H1 (cell line): ENCODE measurements around the gene ITIH1. TPM values are rescaled to one million over a fixed set of nuclear protein-coding genes. Genes with fewer than 3 reads are reported as not detected.

Experiments used
- CTCF ChIA-PET: fragments of 300-600 bp; sonication (Branson Sonifier 250); formaldehyde crosslinking; loops from one replicate; lab custom pipeline; 2021; ENCODE audit not compliant: partially characterized antibody; lab: Charles Lee
- POLR2A ChIA-PET: fragments of 300-600 bp; sonication (Branson Sonifier 250); formaldehyde crosslinking; loops from one replicate; lab custom pipeline; 2021; ENCODE audit warnings: inconsistent platforms; ENCODE audit not compliant: partially characterized antibody; lab: Charles Lee
- DNase-seq, 2 experiments: peaks; one replicate each; pipeline versions ENCODE4 v3.0.0 to v3.0.0-alpha.2; 2010 to 2022; ENCODE audit warnings: low spot score in 2 of 2, low read depth in 1 of 2, mixed read lengths in 1 of 2
- FAIRE-seq: peaks from 2 replicates; lab custom pipeline; 2011; peaks lifted over from hg19 to GRCh38; lab: Jason Lieb, UNC
- H2AFZ ChIP-seq: 2 replicates; pipeline ENCODE4 v1.8.1; 2012; ENCODE audit warnings: low read length, inconsistent platforms
- H2AK5ac ChIP-seq: 2 replicates; pipeline ENCODE4 v1.6.1; 2013; ENCODE audit warnings: low read depth, low read length
- H2BK120ac ChIP-seq: replicated peaks from 2 replicates; pipeline ENCODE3; 2013; ENCODE audit warnings: low read depth, low read length, inconsistent platforms
- H2BK12ac ChIP-seq: 2 replicates; pipeline ENCODE4 v1.6.1; 2013; ENCODE audit warnings: low read depth, low read length
- H2BK15ac ChIP-seq: 2 replicates; pipeline ENCODE4 v1.6.1; 2013; ENCODE audit warnings: low read length
- H2BK20ac ChIP-seq: 2 replicates; pipeline ENCODE4 v1.6.1; 2013; ENCODE audit warnings: low read length
- H2BK5ac ChIP-seq: 2 replicates; pipeline ENCODE4 v1.6.1; 2013; ENCODE audit warnings: low read depth, low read length
- H3K14ac ChIP-seq: 2 replicates; pipeline ENCODE4 v1.6.1; 2013; ENCODE audit warnings: inconsistent platforms; ENCODE audit not compliant: insufficient read length
- H3K18ac ChIP-seq: 2 replicates; pipeline ENCODE4 v1.6.1; 2013; ENCODE audit warnings: low read length; ENCODE audit errors: extremely low read depth
- H3K23ac ChIP-seq: 2 replicates; pipeline ENCODE4 v1.6.1; 2013; ENCODE audit warnings: inconsistent platforms; ENCODE audit not compliant: insufficient read length
- H3K23me2 ChIP-seq: 2 replicates; pipeline ENCODE4 v1.6.1; 2013; ENCODE audit warnings: low read depth, low read length
- H3K27ac ChIP-seq: 2 replicates; pipeline ENCODE4 v1.6.1; 2011; ENCODE audit warnings: low read depth, low read length, inconsistent platforms
- H3K27me3 ChIP-seq, 4 experiments: replicated peaks in 1 of 4; 1 replicate in 1 of 4; 2 replicates in 3 of 4; pipeline versions ENCODE4 v1.6.1 to v1.8.1; 2011 to 2013; ENCODE audit warnings: low read length in 3 of 4, mild to moderate bottlenecking in 3 of 4, inconsistent platforms in 2 of 4, mixed read lengths in 2 of 4, moderate library complexity in 1 of 4; ENCODE audit not compliant: control insufficient read depth in 3 of 4, insufficient read depth in 3 of 4; ENCODE audit errors: extremely low read depth in 1 of 4
- H3K36me3 ChIP-seq, 4 experiments: 2 replicates each; pipeline versions ENCODE4 v1.6.1 to v1.8.1; 2011 to 2013; ENCODE audit warnings: mild to moderate bottlenecking in 4 of 4, low read length in 3 of 4, moderate library complexity in 2 of 4, control low read depth in 1 of 4, inconsistent platforms in 1 of 4; ENCODE audit not compliant: insufficient read depth in 4 of 4, control insufficient read depth in 2 of 4
- H3K4ac ChIP-seq: replicated peaks from 2 replicates; pipeline ENCODE3; 2013; ENCODE audit warnings: low read length, low read depth, mixed read lengths, inconsistent platforms; ENCODE audit not compliant: insufficient read length
- H3K4me1 ChIP-seq, 4 experiments: replicated peaks in 1 of 4; 1 replicate in 1 of 4; 2 replicates in 3 of 4; pipeline versions ENCODE4 v1.6.1 to v1.8.1; 2011 to 2013; ENCODE audit warnings: low read length in 3 of 4, inconsistent platforms in 2 of 4, mixed read lengths in 1 of 4; ENCODE audit not compliant: insufficient read depth in 4 of 4, control insufficient read depth in 3 of 4
- H3K4me2 ChIP-seq, 2 experiments: 2 replicates each; pipeline versions ENCODE4 v1.6.1 to v1.8.1; 2011 to 2013; ENCODE audit warnings: low read depth in 2 of 2, low read length in 2 of 2, control low read depth in 1 of 2, inconsistent platforms in 1 of 2, mild to moderate bottlenecking in 1 of 2; ENCODE audit not compliant: insufficient read depth in 1 of 2
- H3K4me3 ChIP-seq, 4 experiments: fragments of 200-600, 300-600 bp in 1 of 4; sonication (generic), shearing (Covaris generic), sonication (Bioruptor Twin) in 1 of 4; 2 replicates each; pipeline versions ENCODE4 v1.5.1 to v1.8.1; 2011 to 2016; ENCODE audit warnings: low read length in 4 of 4, low read depth in 3 of 4, control low read depth in 2 of 4, inconsistent platforms in 2 of 4, mild to moderate bottlenecking in 2 of 4, mixed read lengths in 1 of 4, moderate library complexity in 1 of 4; ENCODE audit not compliant: insufficient read depth in 2 of 4; ENCODE audit errors: extremely low read depth in 1 of 4
- H3K56ac ChIP-seq: replicated peaks from 2 replicates; pipeline ENCODE3; 2013; ENCODE audit warnings: low read depth, mild to moderate bottlenecking, mixed read lengths, low read length, inconsistent platforms; ENCODE audit not compliant: insufficient read length
- H3K79me1 ChIP-seq: 2 replicates; pipeline ENCODE4 v1.6.1; 2013; ENCODE audit warnings: low read depth, low read length, control low read depth
- H3K79me2 ChIP-seq, 2 experiments: 2 replicates each; pipeline versions ENCODE4 v1.6.1 to v1.8.1; 2012 to 2013; ENCODE audit warnings: low read length in 2 of 2, mild to moderate bottlenecking in 2 of 2, inconsistent platforms in 1 of 2; ENCODE audit not compliant: insufficient read depth in 2 of 2, control insufficient read depth in 1 of 2
- H3K9ac ChIP-seq, 4 experiments: replicated peaks in 1 of 4; 1 replicate in 1 of 4; 2 replicates in 3 of 4; pipeline versions ENCODE4 v1.6.1 to v1.8.1; 2011 to 2013; ENCODE audit warnings: low read depth in 3 of 4, low read length in 3 of 4, control low read depth in 2 of 4, mild to moderate bottlenecking in 2 of 4, moderate library complexity in 2 of 4, inconsistent platforms in 1 of 4; ENCODE audit errors: extremely low read depth in 1 of 4
- H3K9me3 ChIP-seq, 2 experiments: 2 replicates each; pipeline versions ENCODE4 v1.6.1 to v1.8.1; 2012 to 2013; ENCODE audit warnings: mild to moderate bottlenecking in 2 of 2, moderate library complexity in 2 of 2, control low read depth in 1 of 2, inconsistent platforms in 1 of 2, low read depth in 1 of 2, low read length in 1 of 2, mixed read lengths in 1 of 2; ENCODE audit not compliant: insufficient read depth in 2 of 2
- H4K20me1 ChIP-seq, 2 experiments: replicated peaks in 1 of 2; 2 replicates each; pipeline versions ENCODE3 to v1.8.1; 2011 to 2013; ENCODE audit warnings: inconsistent platforms in 2 of 2, low read length in 2 of 2, mild to moderate bottlenecking in 1 of 2; ENCODE audit not compliant: insufficient read depth in 2 of 2, control insufficient read depth in 1 of 2
- H4K5ac ChIP-seq: 2 replicates; pipeline ENCODE4 v1.6.1; 2013; ENCODE audit warnings: low read length, low read depth, mixed read lengths, inconsistent platforms; ENCODE audit not compliant: insufficient read length
- H4K8ac ChIP-seq: 2 replicates; pipeline ENCODE4 v1.8.0; 2013; ENCODE audit warnings: mild to moderate bottlenecking, moderate library complexity, low read length, inconsistent platforms; ENCODE audit not compliant: insufficient read depth; ENCODE audit errors: extremely low read depth
- H4K91ac ChIP-seq: replicated peaks from 2 replicates; pipeline ENCODE3; 2013; ENCODE audit warnings: low read length, mixed read lengths, inconsistent platforms; ENCODE audit not compliant: insufficient read length
- CTBP2 ChIP-seq: IDR thresholded peaks from 2 replicates; pipeline ENCODE4 v1.7.0; 2011; ENCODE audit warnings: borderline replicate concordance, mild to moderate bottlenecking, moderate library complexity, mixed read lengths, low read length; ENCODE audit not compliant: insufficient read depth, insufficient read length
- GABPA ChIP-seq: IDR thresholded peaks from 2 replicates; pipeline ENCODE4 v1.6.1; 2011; ENCODE audit warnings: mild to moderate bottlenecking, low read length, moderate library complexity, borderline replicate concordance; ENCODE audit not compliant: insufficient read depth
- RFX5 ChIP-seq: IDR thresholded peaks from 2 replicates; pipeline ENCODE4 v1.6.1; 2011; ENCODE audit warnings: low read depth, low read length, improper control_type of control experiment, borderline replicate concordance
- RXRA ChIP-seq: IDR thresholded peaks from 2 replicates; pipeline ENCODE4 v1.6.1; 2011; ENCODE audit warnings: low read depth, mild to moderate bottlenecking, low read length, moderate library complexity; ENCODE audit not compliant: insufficient read depth
- SP4 ChIP-seq: IDR thresholded peaks from 2 replicates; pipeline ENCODE4 v1.6.1; 2012; ENCODE audit warnings: low read length, inconsistent platforms
- WGBS, 2 experiments: shearing (Covaris generic) in 1 of 2; methylation state at CpG; one replicate each; pipeline versions ENCODE4 v1.1.6 to v1.1.7; 2013 to 2015; ENCODE audit warnings: low lambda C conversion rate in 2 of 2, mixed read lengths in 2 of 2, inconsistent platforms in 1 of 2, low coverage in 1 of 2, missing lambda C conversion rate in 1 of 2; ENCODE audit not compliant: insufficient replicate concordance in 2 of 2, insufficient coverage in 1 of 2, insufficient read length in 1 of 2; ENCODE audit errors: extremely low coverage in 1 of 2, missing lambda C conversion rate in 1 of 2; 5-methylcytosine and 5-hydroxymethylcytosine counted together
- polyA plus RNA-seq, 7 experiments: library from polyadenylated mRNA; depleted of rRNA in 3 of 7; stranded (reverse) in 5 of 7; unstranded in 2 of 7; fragments of >200 nt in 5 of 7; fragments of 200-250 nt in 2 of 7; gene quantifications; 1 replicate in 5 of 7; 2 replicates in 1 of 7; 4 replicates in 1 of 7; pipeline versions ENCODE4 v1.2.1 to v1.2.3, GENCODE V29; 2011 to 2013; ENCODE audit warnings: missing spikeins in 2 of 7, mixed read lengths in 2 of 7
- total RNA-seq: library from RNA; stranded (reverse); fragmentation: NEBNext Ultra II Directional; extraction: Animal tissue kit (Norgen Biotek cat#: 25700); gene quantifications from 2 replicates; pipeline ENCODE4 v1.2.1, GENCODE V29; 2021

Gene ITIH1
- total and polyA plus RNA-seq, 2 of the 8 experiments (the other 6 are each of a cell fraction or from before 2014, with no cell fraction given) = not detected

GRCh38 chr3:52819936-52820335, 42.5 kb downstream of the ITIH1 start:
- no peak overlapping the region for H3K56ac ChIP-seq
- TF ChIP-seq SP4 (no peak), RFX5 (no peak), RXRA (no peak), CTBP2 (no peak), GABPA (no peak)
- H3K9ac ChIP-seq = no peak overlapping the region; a peak in 1 of 7 replicates
- no peak overlapping the region for H4K8ac ChIP-seq
- H3K79me2 ChIP-seq = no peaks in the 10 kb centered on the region
- no peak overlapping the region for H2BK5ac ChIP-seq
- peaks cover 0 to 6% (median 3%) of the 10 kb centered on the region in 4 experiments; a peak in 2 of 7 replicates for H3K4me1 ChIP-seq
- no peak overlapping the region for H2BK15ac ChIP-seq
- H3K4me2 ChIP-seq = no peak overlapping the region
- CTCF ChIA-PET = interaction anchor here (0.6 to 7.5 kb wide), 31 partner anchors 8 to 543 kb away, joined by 3 to 73 read pairs (median 6); partner anchors contain the start of genes ITIH3, ITIH4 and MUSTN1
- no peak overlapping the region for H3K27ac ChIP-seq
- H2BK20ac ChIP-seq = no peak overlapping the region
- H3K18ac ChIP-seq = no peak overlapping the region
- H3K14ac ChIP-seq = no peak overlapping the region
- WGBS, 2 experiments = 60% methylated on average over 2 of the region's 2 CpGs; no CpG with 5 or more reads in 1 of the 2 experiments
- no peaks in the 10 kb centered on the region for H4K20me1 ChIP-seq
- no peak overlapping the region for H2BK120ac ChIP-seq
- POLR2A ChIA-PET = interaction anchor here (1.2 to 1.6 kb wide), 3 partner anchors 10 to 49 kb away, joined by 5 to 8 read pairs (median 7); partner anchors contain the start of gene NEK4
- no peaks in the 10 kb centered on the region for H3K23me2 ChIP-seq
- no peak overlapping the region for H3K23ac ChIP-seq
- no peak overlapping the region for H2AK5ac ChIP-seq
- H2AFZ ChIP-seq = no peak overlapping the region
- H3K27me3 ChIP-seq = no peaks in the 10 kb centered on the region
- H2BK12ac ChIP-seq = no peak overlapping the region
- no peaks in the 10 kb centered on the region for H3K36me3 ChIP-seq
- H3K4ac ChIP-seq = no peak overlapping the region
- no peak overlapping the region for H4K91ac ChIP-seq
- H3K79me1 ChIP-seq = no peaks in the 10 kb centered on the region
- H3K4me3 ChIP-seq = no peak overlapping the region
- no peaks in the 10 kb centered on the region for H3K9me3 ChIP-seq
- DNase-seq = no peak
- H4K5ac ChIP-seq = no peak overlapping the region
- FAIRE-seq = no peak
